MCF 10A (cell line): Measurements from ENCODE around the gene HBQ1. TPM values are rescaled to one million over a fixed set of nuclear protein-coding genes. Genes with fewer than 3 reads are reported as not detected.

Experiments used
- Bru-seq: library from RNA; stranded (reverse); fragments of 400-500 nt; gene quantifications from one replicate; lab custom pipeline; 2021; lab: Mats Ljungman, UMichigan
- BruChase-seq, 2 experiments: library from RNA; stranded (reverse); fragments of 400-500 nt; gene quantifications; one replicate each; lab custom pipeline; 2021; lab: Mats Ljungman, UMichigan
- BruUV-seq: library from RNA; stranded (reverse); fragments of 400-500 nt; replicated peaks from 2 replicates; lab custom pipeline; 2021; lab: Mats Ljungman, UMichigan
- CTCF ChIA-PET: fragments of 300-600 bp; sonication (Branson Sonifier 250); formaldehyde crosslinking; extraction: SDS; loops from one replicate; lab custom pipeline; 2021; ENCODE audit warnings: antibody characterized with exemption, inconsistent platforms; lab: Yijun Ruan, JAX
- POLR2A ChIA-PET: fragments of 300-600, 350-650 bp; sonication (Branson Sonifier 250); formaldehyde crosslinking; extraction: SDS; loops from one replicate; lab custom pipeline; 2020; ENCODE audit warnings: antibody characterized with exemption, inconsistent platforms; lab: Yijun Ruan, JAX
- DNase-seq: peaks from one replicate; pipeline ENCODE4 v3.0.0-alpha.2; 2018; ENCODE audit not compliant: unreplicated experiment
- H3K27ac Mint-ChIP-seq: one replicate; pipeline ENCODE4 v1.8.0; 2022; ENCODE audit warnings: mild to moderate bottlenecking, low read depth, mixed read lengths; ENCODE audit not compliant: unreplicated experiment
- H3K27me3 Mint-ChIP-seq: one replicate; pipeline ENCODE4 v1.8.0; 2022; ENCODE audit warnings: mixed read lengths; ENCODE audit not compliant: insufficient read depth, unreplicated experiment
- H3K36me3 Mint-ChIP-seq: one replicate; pipeline ENCODE4 v1.8.0; 2022; ENCODE audit warnings: mild to moderate bottlenecking, moderate library complexity, mixed read lengths; ENCODE audit not compliant: insufficient read depth, unreplicated experiment
- H3K4me1 Mint-ChIP-seq: one replicate; pipeline ENCODE4 v1.8.0; 2022; ENCODE audit warnings: mixed read lengths; ENCODE audit not compliant: insufficient read depth, unreplicated experiment
- H3K4me3 Mint-ChIP-seq: one replicate; pipeline ENCODE4 v1.8.0; 2022; ENCODE audit warnings: mild to moderate bottlenecking, moderate library complexity, mixed read lengths; ENCODE audit not compliant: unreplicated experiment
- H3K9me3 Mint-ChIP-seq: one replicate; pipeline ENCODE4 v1.8.0; 2022; ENCODE audit warnings: mixed read lengths; ENCODE audit not compliant: unreplicated experiment
- CTCF ChIP-seq: fragments of 200-600 bp; IDR thresholded peaks from one replicate; pipeline ENCODE4 v1.8.0; 2022; ENCODE audit warnings: antibody characterized with exemption, mild to moderate bottlenecking; ENCODE audit not compliant: unreplicated experiment
- intact Hi-C: fragments of 100-400 bp; cut with micrococcal nuclease; formaldehyde crosslinking; loops from 2 replicates; pipeline ENCODE4 v1.14.1; 2022
- long read RNA-seq: library from polyadenylated mRNA; stranded (forward); transcript quantifications from one replicate; pipeline ENCODE4 v2.0.0, GENCODE V29; 2022
- total RNA-seq: library from RNA; stranded (reverse); gene quantifications from 2 replicates; pipeline ENCODE4 v1.2.3, GENCODE V29; 2022

The HBQ1 gene
- total RNA-seq (not detected in 2 replicates), Bru-seq, nascent RNA (not detected), BruChase-seq, experiment 1, labeled RNA remaining after a 6-hour chase (not detected), BruChase-seq, experiment 2, labeled RNA remaining after a 2-hour chase (not detected)
- long read RNA-seq: 0 reads

- POLR2A ChIA-PET: no interaction called here
- no peak for TF ChIP-seq CTCF
- H3K4me3 Mint-ChIP-seq: no peak within 1 kb of the TSS
- DNase-seq: no peak
- CTCF ChIA-PET: interaction anchor here (0.5 to 4.7 kb wide), 4 partner anchors 43 to 83 kb away, joined by 3 to 27 read pairs (median 4); partner anchors contain the start of gene FAM234A
- H3K9me3 Mint-ChIP-seq: no peaks in the 10 kb centered on the region
- H3K27ac Mint-ChIP-seq: no peak within 1 kb of the TSS
- H3K4me1 Mint-ChIP-seq: no peaks in the 10 kb centered on the region
- BruUV-seq: no TSS peak
- intact Hi-C loops: no loop called here
- peaks cover 19% of the 10 kb centered on the region for H3K27me3 Mint-ChIP-seq
- peaks cover 9% of the 10 kb centered on the region for H3K36me3 Mint-ChIP-seq
These were observed at the start of gene HBQ1 for GRCh38 chr16:180101-180675. TSS of gene HBQ1 (plus strand) at chr16:180459. CDS start at chr16:180487, 28 bp downstream.

DNA sequence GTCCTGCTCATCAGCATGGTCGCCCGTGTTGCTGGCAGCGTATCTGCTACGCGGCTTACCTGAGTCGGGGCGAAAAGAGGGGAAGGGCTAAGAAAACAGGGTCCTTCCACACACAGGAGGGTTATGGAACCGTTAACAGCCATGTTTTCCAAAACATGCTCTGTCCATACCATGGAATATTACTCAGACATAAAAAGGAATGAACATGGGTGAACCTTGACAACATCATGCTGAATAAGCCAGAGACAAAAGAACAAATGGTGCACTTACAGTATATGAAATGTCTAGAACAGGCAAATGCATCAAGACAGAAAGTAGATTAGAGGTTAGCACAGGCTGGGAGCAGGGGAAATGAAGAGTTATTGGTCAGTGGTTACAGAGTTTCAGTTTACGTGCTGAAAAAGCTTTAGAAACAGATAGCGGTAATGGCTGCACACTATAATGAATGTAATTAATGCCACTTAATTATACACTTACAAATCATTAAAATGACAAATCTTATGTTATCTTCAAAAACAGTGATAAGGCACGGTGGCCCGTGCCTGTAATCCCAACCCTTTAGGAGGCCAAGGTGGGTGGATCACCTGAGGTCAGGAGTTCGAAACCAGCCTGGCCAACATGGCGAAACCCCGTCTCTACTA is 49.6 kb upstream of the HBQ1 start:
- CTCF ChIA-PET: interaction anchor here (0.6 kb wide), 1 partner anchor 66 kb away, joined by 3 read pairs; no protein-coding TSS in a partner anchor
- no peaks in the 10 kb centered on the region for H3K27me3 Mint-ChIP-seq
- POLR2A ChIA-PET: interaction anchor here (0.5 kb wide), 1 partner anchor 11 kb away, joined by 3 read pairs; no protein-coding TSS in a partner anchor
- H3K36me3 Mint-ChIP-seq: peaks cover 14% of the 10 kb centered on the region
- DNase-seq: no peak
- H3K4me1 Mint-ChIP-seq: peaks cover 7% of the 10 kb centered on the region
- no peak overlapping the region for H3K27ac Mint-ChIP-seq
- H3K4me3 Mint-ChIP-seq: no peak overlapping the region
- BruUV-seq: no TSS peak
- intact Hi-C loops: no loop called here
- no peak for TF ChIP-seq CTCF
- no peaks in the 10 kb centered on the region for H3K9me3 Mint-ChIP-seq

DNA sequence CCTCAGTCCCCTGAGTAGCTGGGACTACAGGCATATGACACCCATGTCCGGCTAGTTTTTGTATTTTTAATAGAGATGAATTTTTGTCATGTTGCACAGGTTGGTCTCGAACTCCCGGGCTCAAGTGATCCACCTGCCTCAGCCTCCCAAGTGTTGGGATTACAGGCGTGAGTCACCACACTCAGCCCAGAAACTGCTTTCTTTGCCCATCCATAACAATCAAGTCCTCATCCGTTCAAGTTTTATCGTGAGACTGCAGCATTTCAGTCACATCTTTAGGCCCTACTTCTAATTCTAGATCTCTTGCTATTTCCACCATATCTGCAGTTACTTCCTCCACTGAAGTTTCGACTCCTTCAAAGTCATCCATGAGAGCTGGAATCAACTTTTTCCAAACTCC is 48.1 kb upstream of the HBQ1 start:
- no peak for DNase-seq
- H3K9me3 Mint-ChIP-seq: no peaks in the 10 kb centered on the region
- no peaks in the 10 kb centered on the region for H3K27me3 Mint-ChIP-seq
- no peak overlapping the region for H3K27ac Mint-ChIP-seq
- H3K4me1 Mint-ChIP-seq: peaks cover 7% of the 10 kb centered on the region
- ChIA-PET CTCF (interaction anchor here (0.7 to 2.6 kb wide), 3 partner anchors 14 to 160 kb away, joined by 3 to 20 read pairs (median 4); no protein-coding TSS in a partner anchor), POLR2A (no interaction called here)
- TF ChIP-seq CTCF: no peak
- H3K4me3 Mint-ChIP-seq: no peak overlapping the region
- H3K36me3 Mint-ChIP-seq: peaks cover 20% of the 10 kb centered on the region
- no TSS peak for BruUV-seq
- intact Hi-C loops: no loop called here

- DNase-seq: no peak
- intact Hi-C loops: no loop called here
- no peak overlapping the region for H3K4me3 Mint-ChIP-seq
- ChIA-PET CTCF (interaction anchor here (0.8 to 2.6 kb wide), 3 partner anchors 16 to 48 kb away, joined by 4 to 20 read pairs (median 6); no protein-coding TSS in a partner anchor), POLR2A (interaction anchor here (0.6 kb wide), 1 partner anchor 96 kb away, joined by 4 read pairs; the partner anchor contains the start of gene LUC7L)
- peaks cover 9% of the 10 kb centered on the region for H3K36me3 Mint-ChIP-seq
- H3K9me3 Mint-ChIP-seq: no peaks in the 10 kb centered on the region
- TF ChIP-seq CTCF: no peak
- H3K27me3 Mint-ChIP-seq: no peaks in the 10 kb centered on the region
- H3K27ac Mint-ChIP-seq: peak overlapping the region; percentile 7
- peaks cover 7% of the 10 kb centered on the region for H3K4me1 Mint-ChIP-seq
- BruUV-seq: no TSS peak
These were observed 46.5 kb upstream of the HBQ1 start for GRCh38 chr16:133716-134115.
